ENCODE measurements around the gene NKPD1. TPM values are rescaled to one million over a fixed set of nuclear protein-coding genes. Genes with fewer than 3 reads are reported as not detected.

Gene NKPD1
- polyA plus RNA-seq, 2 of the 4 experiments (the other 2 are of a cell fraction), result 0.12 to 0.15 TPM

DNA sequence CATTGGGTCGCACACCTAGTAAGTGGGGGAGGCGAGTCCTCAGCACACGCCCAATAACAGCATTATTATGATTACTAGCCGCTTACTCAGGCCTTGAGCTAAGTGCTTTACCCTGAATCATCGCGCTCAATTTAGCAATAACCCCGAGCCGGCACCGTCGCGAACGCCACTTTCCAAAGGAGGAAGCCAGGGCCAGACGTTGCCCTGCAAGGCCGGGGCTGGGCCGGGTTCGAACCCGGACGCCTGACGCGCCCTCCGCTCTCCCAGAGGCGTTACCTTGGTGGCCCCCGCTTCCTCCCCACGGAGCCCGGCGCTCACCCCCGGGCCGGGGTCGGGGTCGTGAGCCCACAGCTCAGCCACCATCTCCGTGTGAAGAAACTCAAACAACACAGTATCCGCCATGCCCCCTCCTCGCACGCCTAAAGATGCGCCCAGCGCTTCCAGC, 17.1 kb upstream of the NKPD1 start, which contains the start of gene TRAPPC6A:
TRAPPC6A (minus strand) TSS at position 421 of the 445 bp plus-strand sequence; CDS start at position 402, 19 bp downstream.
- ChIA-PET POLR2A (interaction anchor here (0.6 to 3.3 kb wide), 14 partner anchors 9 to 515 kb away, joined by 3 to 23 read pairs (median 3); partner anchors contain the start of genes GEMIN7 and PPP1R37), CTCF (interaction anchor here (0.6 to 2.5 kb wide), 15 partner anchors 10 to 261 kb away, joined by 3 to 18 read pairs (median 4); partner anchors contain the start of genes NKPD1 and PPP1R13L)
- peaks cover 11% of the 10 kb centered on the region; the same call in 2 of the 3 replicates for H3K4me1 ChIP-seq
- H3K9me3 ChIP-seq, result no peaks in the 10 kb centered on the region
- DNase-seq (ENCODE audit: low read depth in 1 of 2, low spot score in 1 of 2) (peak; percentile 64 to 74), ATAC-seq (peak; percentile 21 to 33), FAIRE-seq (no peak)
- H3K27ac ChIP-seq, result peak within 1 kb of the TSS; percentile 76 to 85
- TF ChIP-seq TP53 (CRISPR knock-in tag; IDR thresholded peaks at IDR 0.05) (peak; percentile 40; the same call in 1 of the 2 replicates), POLR2A (IDR thresholded peaks at IDR 0.05; ENCODE audit: low read length) (peak; percentile 52), FOXS1 (CRISPR knock-in tag; IDR thresholded peaks at IDR 0.05) (no peak), PHF8 (IDR thresholded peaks at IDR 0.05; ENCODE audit: borderline replicate concordance, low read depth) (peak; percentile 91), FOSL2 (IDR thresholded peaks at IDR 0.05) (no peak), FOSL2 (CRISPR knock-in tag; IDR thresholded peaks at IDR 0.05) (peak; percentile 47; the same call in 1 of the 2 replicates), TFCP2L1 (CRISPR knock-in tag; IDR thresholded peaks at IDR 0.05) (no peak), KDM5A (IDR thresholded peaks at IDR 0.05) (peak; percentile 64; the same call in 1 of the 2 replicates)
- TF ChIP-seq, protein P1, sequence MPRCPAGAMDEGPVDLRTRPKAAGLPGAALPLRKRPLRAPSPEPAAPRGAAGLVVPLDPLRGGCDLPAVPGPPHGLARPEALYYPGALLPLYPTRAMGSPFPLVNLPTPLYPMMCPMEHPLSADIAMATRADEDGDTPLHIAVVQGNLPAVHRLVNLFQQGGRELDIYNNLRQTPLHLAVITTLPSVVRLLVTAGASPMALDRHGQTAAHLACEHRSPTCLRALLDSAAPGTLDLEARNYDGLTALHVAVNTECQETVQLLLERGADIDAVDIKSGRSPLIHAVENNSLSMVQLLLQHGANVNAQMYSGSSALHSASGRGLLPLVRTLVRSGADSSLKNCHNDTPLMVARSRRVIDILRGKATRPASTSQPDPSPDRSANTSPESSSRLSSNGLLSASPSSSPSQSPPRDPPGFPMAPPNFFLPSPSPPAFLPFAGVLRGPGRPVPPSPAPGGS (IDR thresholded peaks at IDR 0.05), result 0 out of 3 replicates have a peak, but pooled peaks have one; percentile 43
- peak within 1 kb of the TSS; percentile 92 for H3K4me2 ChIP-seq
- WGBS (ENCODE audit: missing lambda C conversion rate), result under 1% methylated on average over 24 of the region's 36 CpGs
- peak within 1 kb of the TSS; percentile 71 for H3K4me3 ChIP-seq

DNA sequence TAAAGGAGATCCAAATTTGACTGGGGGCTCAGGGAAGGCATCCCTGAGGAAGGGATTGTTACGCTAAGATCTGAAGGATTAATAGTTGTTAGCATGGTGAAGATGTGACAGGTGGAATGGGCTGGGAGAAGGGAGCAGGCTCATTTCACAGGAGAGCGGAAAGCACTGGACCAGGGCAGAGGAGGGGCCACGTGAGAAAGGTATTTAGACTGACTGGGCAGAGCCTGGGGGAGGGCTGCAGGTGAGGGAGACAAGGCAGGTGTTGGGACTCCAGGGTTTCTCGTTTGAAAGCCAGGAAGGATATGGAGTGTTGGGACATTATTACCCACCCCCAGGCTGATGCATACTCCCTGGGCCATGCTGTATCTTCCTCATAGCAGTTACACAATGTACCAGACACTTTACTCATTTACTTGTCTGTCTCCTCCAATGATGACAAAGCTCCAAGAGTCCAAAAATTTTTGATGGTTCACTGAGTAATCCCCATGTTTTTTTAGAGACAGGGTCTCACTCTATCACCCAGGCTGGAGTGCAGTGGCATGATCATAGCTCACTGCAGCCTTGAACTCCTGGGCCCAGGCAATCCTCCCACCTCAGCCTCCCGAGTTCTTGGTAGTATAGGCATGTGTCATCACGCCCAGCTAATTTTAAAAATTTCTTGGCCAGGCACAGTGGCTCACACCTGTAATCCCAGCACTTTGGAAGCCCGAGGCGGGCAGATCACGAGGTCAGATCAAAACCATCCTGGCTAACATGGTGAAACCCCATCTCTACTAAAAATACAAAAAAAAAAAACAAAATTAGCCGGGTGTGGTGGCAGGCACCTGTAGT, 14.9 kb upstream of the NKPD1 start:
- DNase-seq (ENCODE audit: low read depth in 1 of 2, low spot score in 1 of 2) (no peak), FAIRE-seq (no peak), ATAC-seq (no peak)
- peaks cover 11% of the 10 kb centered on the region; the same call in 2 of the 3 replicates for H3K4me1 ChIP-seq
- no peak for TF ChIP-seq KDM1A (IDR thresholded peaks at IDR 0.05; ENCODE audit: low read depth)
- TF ChIP-seq, protein P2, sequence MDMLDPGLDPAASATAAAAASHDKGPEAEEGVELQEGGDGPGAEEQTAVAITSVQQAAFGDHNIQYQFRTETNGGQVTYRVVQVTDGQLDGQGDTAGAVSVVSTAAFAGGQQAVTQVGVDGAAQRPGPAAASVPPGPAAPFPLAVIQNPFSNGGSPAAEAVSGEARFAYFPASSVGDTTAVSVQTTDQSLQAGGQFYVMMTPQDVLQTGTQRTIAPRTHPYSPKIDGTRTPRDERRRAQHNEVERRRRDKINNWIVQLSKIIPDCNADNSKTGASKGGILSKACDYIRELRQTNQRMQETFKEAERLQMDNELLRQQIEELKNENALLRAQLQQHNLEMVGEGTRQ (IDR thresholded peaks at IDR 0.05), result no peak
- no peak overlapping the region; the same call in 2 of the 3 replicates for H3K4me2 ChIP-seq
- H3K9me3 ChIP-seq, result no peaks in the 10 kb centered on the region
- 67% methylated on average over 10 of the region's 10 CpGs for WGBS (ENCODE audit: missing lambda C conversion rate)
- CTCF ChIA-PET, result interaction anchor here (0.8 to 2.7 kb wide), 4 partner anchors 11 to 163 kb away, joined by 3 to 9 read pairs (median 4); partner anchors contain the start of gene NKPD1
- POLR2A ChIA-PET, result no interaction called here
- no peak overlapping the region for H3K4me3 ChIP-seq
- H3K27ac ChIP-seq, result peak overlapping the region in 1 of 2 experiments; percentile 35; a peak in 1 of 6 replicates

DNA sequence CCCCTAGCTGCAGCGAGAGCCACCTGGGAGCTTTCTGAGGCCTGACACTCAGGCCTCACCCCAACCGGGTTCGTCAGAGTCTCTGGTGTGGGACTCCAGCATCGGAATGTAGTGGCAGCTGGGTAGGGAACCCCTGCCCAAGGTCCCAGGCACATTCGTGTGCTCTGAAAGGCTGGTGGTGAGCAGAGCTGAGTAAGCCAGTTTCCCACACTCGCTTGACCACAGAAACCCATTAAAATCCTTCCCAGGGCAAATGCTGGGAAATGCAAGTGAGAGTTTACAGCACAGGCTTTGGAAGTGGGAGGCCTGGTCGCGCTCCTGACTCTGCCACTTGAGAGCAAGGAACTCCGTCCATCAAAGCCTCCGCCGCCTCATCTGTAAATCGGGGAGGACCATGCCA, 13.0 kb upstream of the NKPD1 start:
- ATAC-seq (no peak), DNase-seq (ENCODE audit: low read depth in 1 of 2, low spot score in 1 of 2) (no peak), FAIRE-seq (no peak)
- WGBS (ENCODE audit: missing lambda C conversion rate), result 87% methylated on average over 12 of the region's 12 CpGs
- no peak for TF ChIP-seq KDM1A (IDR thresholded peaks at IDR 0.05; ENCODE audit: low read depth)
- TF ChIP-seq, protein P2 (IDR thresholded peaks at IDR 0.05), result no peak
- no peak for TF ChIP-seq RAD21 (conservative IDR thresholded peaks at IDR 0.05 in 1 of 2, IDR thresholded peaks at IDR 0.05 in 1 of 2)
- no peak for TF ChIP-seq RFX5 (IDR thresholded peaks at IDR 0.05)
- no peak for TF ChIP-seq ESRRA (IDR thresholded peaks at IDR 0.05; ENCODE audit: borderline replicate concordance, low read length)
- no peak for TF ChIP-seq PHF8 (IDR thresholded peaks at IDR 0.05; ENCODE audit: borderline replicate concordance, low read depth)
- no peak for TF ChIP-seq SMC3 (IDR thresholded peaks at IDR 0.05)
- TF ChIP-seq HOXB5 (CRISPR knock-in tag; IDR thresholded peaks at IDR 0.05), result no peak
- TF ChIP-seq TFCP2L1 (CRISPR knock-in tag; IDR thresholded peaks at IDR 0.05), result no peak
- TF ChIP-seq NFE2L2 (conservative IDR thresholded peaks at IDR 0.05; ENCODE audit: low read length), result no peak
- TF ChIP-seq ZSCAN20 (CRISPR knock-in tag; IDR thresholded peaks at IDR 0.05), result no peak
- no peak for TF ChIP-seq JUNB (IDR thresholded peaks at IDR 0.05)
- TF ChIP-seq TP53 (CRISPR knock-in tag; IDR thresholded peaks at IDR 0.05), result no peak
- Histone ChIP-seq H3K27ac (no peak overlapping the region; a peak in 1 of 6 replicates), H3K4me2 (no peak overlapping the region), H3K4me3 (no peak overlapping the region), H3K4me1 (peaks cover 5% of the 10 kb centered on the region; the same call in 1 of the 3 replicates), H3K9me3 (no peaks in the 10 kb centered on the region)
- ChIA-PET POLR2A (no interaction called here), CTCF (interaction anchor here (2.7 kb wide), 1 partner anchor 12 kb away, joined by 9 read pairs; the partner anchor contains the start of gene NKPD1)
